ENCODE measurements around the gene GCHFR. TPM values are rescaled to one million over a fixed set of nuclear protein-coding genes. Genes with fewer than 3 reads are reported as not detected.
A peak's percentile ranks its signal among the peaks of the same experiment; 100 is the strongest.

The GCHFR gene
- total RNA-seq, 1 donor from 2014 or later: 1.9 TPM

GRCh38 chr15:40812721-40813425 is 49.0 kb downstream of the GCHFR start:
- no peak for DNase-seq

- DNase-seq: peak; percentile 17
These were observed 51.3 kb downstream of the GCHFR start for GRCh38 chr15:40815042-40815698.

Small RNA genes within 50 kb of the gene (small RNA-seq; reads per million reads assigned to genes)
- gene SUMO2P15: not detected

Other genes with a start within 250 kb of the GCHFR start
- gene CCDC32, start 199.0 kb upstream of the GCHFR start, total RNA-seq: 25.9 TPM
- gene RPUSD2, start 194.8 kb upstream of the GCHFR start, total RNA-seq: 14.2 TPM
- gene KNL1, start 169.8 kb upstream of the GCHFR start, total RNA-seq: 4.7 TPM
- gene RAD51, start 68.9 kb upstream of the GCHFR start, total RNA-seq: 0.47 TPM
- 15.0 TPM for gene RMDN3, start 8.8 kb upstream of the GCHFR start, total RNA-seq
- not detected for gene C15orf62, start 5.9 kb downstream of the GCHFR start, total RNA-seq
- 21.8 TPM for gene ZFYVE19, start 43.0 kb downstream of the GCHFR start, total RNA-seq
- 12.8 TPM for gene DNAJC17, start 43.4 kb downstream of the GCHFR start, total RNA-seq
- not detected for gene PPP1R14D, start 64.6 kb downstream of the GCHFR start, total RNA-seq
- gene SPINT1, start 80.0 kb downstream of the GCHFR start, total RNA-seq: 5.1 TPM
- 10.8 TPM for gene RHOV, start 110.2 kb downstream of the GCHFR start, total RNA-seq
- gene VPS18, start 130.4 kb downstream of the GCHFR start, total RNA-seq: 27.5 TPM
- gene DLL4, start 165.3 kb downstream of the GCHFR start, total RNA-seq: 4.8 TPM
- gene CHAC1, start 189.4 kb downstream of the GCHFR start, total RNA-seq: 4.2 TPM

All from occipital lobe (tissue), 3 donors.